Esophagus squamous epithelium (tissue), 5 donors: ENCODE data around the gene RELN. TPM values are rescaled to one million over a fixed set of nuclear protein-coding genes. Genes with fewer than 3 reads are reported as not detected.
A peak's percentile ranks its signal among the peaks of the same experiment; 100 is the strongest.
"Not testable (repeated sequence)": the region's sequence is repeated elsewhere in the genome, so short reads cannot be mapped to it uniquely, and the experiment has no call there.

Experiments
- DNase-seq: peaks from one replicate; lab custom pipeline; 2025; lab: John Stamatoyannopoulos, UW
- H3K27ac ChIP-seq, 4 donors: fragments of 200-600 bp; sonication (generic); one replicate each; pipeline ENCODE4 v1.5.1; 2016 to 2019; ENCODE audit warnings: mild to moderate bottlenecking in 1 of 4
- H3K27me3 ChIP-seq, 4 donors: fragments of 200-600 bp; sonication (generic); 1 replicate in 3 of 4; 2 replicates in 1 of 4; pipeline versions ENCODE4 v1.5.1 to v1.6.0; 2017 to 2021; ENCODE audit warnings: antibody characterized with exemption in 1 of 4
- H3K36me3 ChIP-seq, 3 donors: fragments of 200-600 bp; sonication (generic); one replicate each; pipeline ENCODE4 v1.5.1; 2016 to 2019
- H3K4me1 ChIP-seq, 3 donors: fragments of 200-600 bp; sonication (generic); one replicate each; pipeline ENCODE4 v1.5.1; 2017 to 2019
- H3K4me3 ChIP-seq, 4 donors: fragments of 200-600 bp; sonication (generic); 1 replicate in 3 of 4; 2 replicates in 1 of 4; pipeline ENCODE4 v1.5.1; 2016 to 2019; ENCODE audit warnings: mild to moderate bottlenecking in 2 of 4, moderate library complexity in 1 of 4
- H3K9me3 ChIP-seq, 3 donors: fragments of 200-600 bp; sonication (generic); one replicate each; pipeline ENCODE4 v1.5.1; 2016 to 2019
- POLR2A ChIP-seq, 4 donors: fragments of 450-650 bp; IDR thresholded peaks; one replicate each; pipeline ENCODE4 v1.6.1; 2017; ENCODE audit warnings: antibody characterized with exemption in 4 of 4, mild to moderate bottlenecking in 4 of 4, moderate library complexity in 3 of 4
- WGBS, 2 donors: methylation state at CpG; one replicate each; pipeline ENCODE4 v1.1.5; 2018; 5-methylcytosine and 5-hydroxymethylcytosine counted together
- intact Hi-C: fragments of 100-400 bp; cut with DNase I; formaldehyde crosslinking; loops from one replicate; pipeline ENCODE4 v1.15.0; 2022
- total RNA-seq, 4 donors: library from RNA; depleted of rRNA; stranded (reverse); fragments of >200 nt; gene quantifications; one replicate each; pipeline ENCODE4 v1.1.0, GENCODE V29; 2016
- TF ChIP-seq, protein P1 (sequence below), 6 experiments: fragments of 450-650 bp in 4 of 6; fragments of 200-600 bp in 2 of 6; sonication (generic) in 2 of 6; IDR thresholded peaks; one replicate each; pipeline ENCODE4 v1.5.1; 2016 to 2019; ENCODE audit warnings: antibody characterized with exemption in 6 of 6, mild to moderate bottlenecking in 4 of 6, moderate library complexity in 4 of 6
- donor health status: DM: yes; HTN: yes; CAD: no.

RELN gene
- 1 to 10 TPM in 2 of 4 donors, under 1 TPM in 2; 0.68 to 6.5 (median 1.00) TPM for total RNA-seq

DNA sequence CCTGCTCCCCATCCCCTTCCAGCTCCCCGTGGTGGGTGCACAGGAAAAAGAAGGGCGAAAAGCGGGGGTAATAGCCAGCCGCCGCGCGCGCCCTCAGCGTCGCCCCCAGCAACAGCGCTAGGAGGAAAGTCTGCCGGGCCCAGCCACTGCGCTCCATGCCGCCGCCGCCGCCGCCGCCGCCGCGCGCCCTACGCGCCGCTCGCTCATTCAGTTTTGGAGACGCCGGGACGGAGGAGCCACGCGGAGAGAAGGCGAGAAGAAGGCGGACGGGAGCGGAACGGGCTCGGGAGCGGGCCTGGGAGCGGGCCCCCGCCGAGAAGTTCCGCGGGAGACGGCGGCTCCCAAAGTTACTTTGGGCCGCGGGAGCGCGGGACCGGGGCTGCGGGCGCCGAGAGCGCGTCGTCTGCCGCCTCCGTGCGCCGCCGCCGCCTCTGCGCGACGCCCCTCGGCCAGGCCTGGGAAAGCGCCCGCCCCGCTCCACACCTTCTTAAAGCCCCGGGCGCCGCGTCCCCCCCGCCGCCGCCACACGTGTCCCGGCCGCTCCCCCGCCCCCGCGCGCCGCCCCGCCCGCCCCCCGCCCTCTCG lies at the start of gene RELN:
TSS of gene RELN (minus strand) at position 459 of the 585 bp plus-strand sequence. CDS start at position 157, 302 bp downstream.
- 1 to 4% methylated on average over 23 to 29 of the region's 89 CpGs for WGBS, 2 donors
- peak within 1 kb of the TSS in 3 of 4 donors; percentile 9 to 21 (median 16) for H3K27ac ChIP-seq
- no peak for TF ChIP-seq POLR2A (IDR thresholded peaks at IDR 0.05)
- TF ChIP-seq, protein P1, sequence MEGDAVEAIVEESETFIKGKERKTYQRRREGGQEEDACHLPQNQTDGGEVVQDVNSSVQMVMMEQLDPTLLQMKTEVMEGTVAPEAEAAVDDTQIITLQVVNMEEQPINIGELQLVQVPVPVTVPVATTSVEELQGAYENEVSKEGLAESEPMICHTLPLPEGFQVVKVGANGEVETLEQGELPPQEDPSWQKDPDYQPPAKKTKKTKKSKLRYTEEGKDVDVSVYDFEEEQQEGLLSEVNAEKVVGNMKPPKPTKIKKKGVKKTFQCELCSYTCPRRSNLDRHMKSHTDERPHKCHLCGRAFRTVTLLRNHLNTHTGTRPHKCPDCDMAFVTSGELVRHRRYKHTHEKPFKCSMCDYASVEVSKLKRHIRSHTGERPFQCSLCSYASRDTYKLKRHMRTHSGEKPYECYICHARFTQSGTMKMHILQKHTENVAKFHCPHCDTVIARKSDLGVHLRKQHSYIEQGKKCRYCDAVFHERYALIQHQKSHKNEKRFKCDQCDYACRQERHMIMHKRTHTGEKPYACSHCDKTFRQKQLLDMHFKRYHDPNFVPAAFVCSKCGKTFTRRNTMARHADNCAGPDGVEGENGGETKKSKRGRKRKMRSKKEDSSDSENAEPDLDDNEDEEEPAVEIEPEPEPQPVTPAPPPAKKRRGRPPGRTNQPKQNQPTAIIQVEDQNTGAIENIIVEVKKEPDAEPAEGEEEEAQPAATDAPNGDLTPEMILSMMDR (IDR thresholded peaks at IDR 0.05) = no peak
- intact Hi-C loops = no loop called here
- peaks cover 0 to 25% (median 13%) of the 10 kb centered on the region in 3 donors for H3K4me1 ChIP-seq
- no peaks in the 10 kb centered on the region for H3K36me3 ChIP-seq
- peak within 1 kb of the TSS; percentile 28 to 60 (median 44) for H3K4me3 ChIP-seq
- peaks cover 0 to 71% (median 12%) of the 10 kb centered on the region in 4 donors for H3K27me3 ChIP-seq
- no peaks in the 10 kb centered on the region for H3K9me3 ChIP-seq
- DNase-seq = no peak

DNA sequence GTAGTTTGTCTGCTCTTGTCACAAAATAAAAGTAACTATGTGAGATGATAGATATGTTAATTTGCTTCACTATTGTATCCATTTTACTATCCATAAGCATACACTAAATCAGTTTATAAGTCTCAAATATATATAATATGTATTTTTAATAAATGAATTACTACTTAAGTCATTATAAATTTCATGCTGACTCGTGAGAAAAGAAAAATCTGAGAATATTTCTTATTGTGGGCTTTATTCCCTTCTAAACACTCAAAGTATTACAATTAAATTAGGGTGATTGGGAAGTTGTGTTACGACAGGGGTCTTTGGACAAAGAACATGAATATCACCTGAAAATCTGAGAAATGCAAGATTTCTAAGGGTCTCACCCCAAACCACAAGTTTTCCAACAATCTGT lies 48.7 kb upstream of the RELN start:
- Histone ChIP-seq H3K27ac (no peak overlapping the region), H3K36me3 (no peaks in the 10 kb centered on the region), H3K4me3 (no peak overlapping the region), H3K9me3 (no peaks in the 10 kb centered on the region), H3K4me1 (no peaks in the 10 kb centered on the region), H3K27me3 (no peaks in the 10 kb centered on the region)
- intact Hi-C loops = no loop called here
- no peak for DNase-seq
- TF ChIP-seq, protein P1 (IDR thresholded peaks at IDR 0.05) = no peak
- no peak for TF ChIP-seq POLR2A (IDR thresholded peaks at IDR 0.05)
- WGBS, 2 donors = 58 to 72% methylated on average over 2 of the region's 2 CpGs

DNA sequence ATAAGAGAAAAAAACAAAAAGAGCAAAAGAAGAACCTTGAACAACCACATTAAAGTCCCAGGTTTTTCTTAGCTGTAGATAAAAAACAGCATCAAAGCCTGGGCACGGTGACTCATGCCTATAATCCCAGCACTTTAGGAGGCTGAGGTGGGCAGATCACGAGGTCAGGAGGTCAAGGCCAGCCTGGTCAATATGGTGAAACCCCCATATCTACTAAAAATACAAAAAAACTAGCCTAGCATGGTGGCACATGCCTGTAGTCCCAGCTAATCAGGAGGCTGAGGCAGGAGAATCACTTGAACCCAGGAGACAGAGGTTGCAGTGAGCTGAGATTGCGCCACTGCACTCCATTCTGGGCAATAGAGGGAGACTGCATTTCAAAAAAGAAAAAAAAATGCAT lies 47.4 kb upstream of the RELN start:
- H3K27me3 ChIP-seq, H3K9me3 ChIP-seq, H3K36me3 ChIP-seq, H3K4me3 ChIP-seq, intact Hi-C loops, H3K4me1 ChIP-seq, H3K27ac ChIP-seq, DNase-seq: not testable (repeated sequence)
- WGBS, 2 donors = 50 to 51% methylated on average over 3 of the region's 3 CpGs

DNA sequence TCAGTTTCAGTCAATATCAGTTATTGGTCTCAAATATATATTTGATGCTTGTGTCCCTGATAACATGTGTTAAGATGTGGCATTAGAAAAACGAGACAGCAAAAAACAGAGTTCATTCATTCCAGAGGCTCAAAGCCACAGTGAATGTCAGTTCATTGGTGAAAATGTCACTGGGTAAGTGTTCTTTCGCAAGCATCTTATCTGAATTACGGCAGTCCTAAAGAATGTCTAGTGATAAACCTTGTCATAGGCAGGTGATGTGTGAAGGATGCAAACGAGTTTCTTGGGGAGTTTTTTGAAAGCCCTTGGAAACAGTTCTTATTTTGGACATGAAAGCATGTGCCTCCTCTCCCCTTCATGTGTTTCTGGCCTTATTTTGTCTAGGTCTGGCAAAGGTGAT lies 45.9 kb upstream of the RELN start:
- intact Hi-C loops = no loop called here
- H3K9me3 ChIP-seq = no peaks in the 10 kb centered on the region
- DNase-seq = no peak

DNA sequence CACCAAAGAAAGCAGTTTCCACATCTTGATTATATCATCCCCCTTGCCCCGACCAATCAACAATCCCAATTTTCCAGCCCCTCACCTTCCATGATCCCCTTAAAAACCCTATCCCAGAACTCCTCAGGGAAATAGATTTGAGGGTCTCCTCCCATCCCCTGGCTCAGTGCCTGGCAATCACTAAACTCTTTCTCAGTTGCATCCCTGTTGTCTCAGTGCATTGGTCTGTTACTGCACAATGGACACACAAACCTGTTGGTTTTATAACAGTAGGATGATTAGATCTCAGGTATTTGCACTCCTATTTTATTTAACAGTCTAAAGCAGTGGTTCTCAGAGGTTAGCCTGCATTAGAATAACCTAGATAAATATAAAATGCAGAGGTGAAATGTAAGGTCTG lies 45.2 kb upstream of the RELN start:
- TF ChIP-seq POLR2A (IDR thresholded peaks at IDR 0.05) = no peak
- TF ChIP-seq, protein P1 (IDR thresholded peaks at IDR 0.05) = no peak
- no peak for DNase-seq
- Histone ChIP-seq H3K27me3 (no peaks in the 10 kb centered on the region), H3K9me3 (no peaks in the 10 kb centered on the region), H3K27ac (no peak overlapping the region), H3K36me3 (no peaks in the 10 kb centered on the region), H3K4me3 (no peak overlapping the region), H3K4me1 (no peaks in the 10 kb centered on the region)
- intact Hi-C loops = no loop called here
- WGBS, 2 donors = 53 to 56% methylated on average over 1 of the region's 1 CpG

More for the DNA sequence above, 45.9 kb upstream of the RELN start:
- no peak overlapping the region for H3K27ac ChIP-seq
- no peaks in the 10 kb centered on the region for H3K27me3 ChIP-seq
- WGBS, 2 donors = 59% methylated on average over 4 of the region's 4 CpGs
- H3K4me1 ChIP-seq = no peaks in the 10 kb centered on the region
- no peaks in the 10 kb centered on the region for H3K36me3 ChIP-seq
- TF ChIP-seq POLR2A (IDR thresholded peaks at IDR 0.05) = no peak
- TF ChIP-seq, protein P1 (IDR thresholded peaks at IDR 0.05) = no peak
- no peak overlapping the region for H3K4me3 ChIP-seq
